Stimulated activated CD4-positive, alpha-beta T cell treated with anti-CD3 and anti-CD28 coated beads, Interleukin-4, amount 100 ng/mL, for 1 hour (primary cell): ENCODE measurements around the gene PPP2CA.
A peak's percentile ranks its signal among the peaks of the same experiment; 100 is the strongest.
"Not testable (repeated sequence)": the region's sequence is repeated elsewhere in the genome, so short reads cannot be mapped to it uniquely, and the experiment has no call there.

Experiments used
- DNase-seq: peaks from one replicate; pipeline ENCODE4 v3.0.0-alpha.2; 2020

Gene PPP2CA

DNA sequence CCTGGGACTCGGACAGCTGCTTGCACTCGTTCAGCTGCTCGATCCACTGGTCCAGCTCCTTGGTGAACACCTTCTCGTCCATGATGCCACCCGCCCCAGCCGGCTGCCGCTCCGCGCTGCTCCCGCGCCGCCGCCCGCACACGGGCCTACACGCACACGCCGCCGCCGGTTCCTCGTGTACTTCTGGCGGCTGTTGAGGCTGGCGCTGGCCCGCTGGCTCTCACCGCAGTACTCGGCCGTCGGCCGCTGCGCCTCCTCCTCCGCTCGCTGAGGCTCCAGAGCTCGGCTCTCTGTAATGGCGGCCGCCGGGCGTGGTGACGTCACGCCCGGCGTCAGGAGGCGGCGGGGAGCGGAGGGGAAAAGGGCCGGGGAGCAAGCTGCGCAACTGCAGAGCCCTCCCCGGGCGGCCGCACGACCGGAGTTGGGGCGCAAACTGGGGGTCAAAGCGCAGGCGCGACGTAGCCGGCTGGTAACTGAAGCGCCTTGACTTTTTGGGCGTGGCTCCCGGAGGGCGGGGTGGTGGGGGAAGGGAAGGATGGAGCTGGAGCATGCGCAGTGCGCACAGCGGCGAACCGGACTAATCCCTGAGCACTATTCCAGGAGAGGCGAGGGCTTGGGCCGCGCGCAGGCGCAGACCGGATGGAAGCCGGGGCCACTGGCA lies at the start of gene PPP2CA:
Gene PPP2CA, minus strand, starts transcription at position 294 of the 661 bp plus-strand sequence. Its CDS starts 212 bp downstream, at position 82.
- DNase-seq, result peak; percentile 99

DNA sequence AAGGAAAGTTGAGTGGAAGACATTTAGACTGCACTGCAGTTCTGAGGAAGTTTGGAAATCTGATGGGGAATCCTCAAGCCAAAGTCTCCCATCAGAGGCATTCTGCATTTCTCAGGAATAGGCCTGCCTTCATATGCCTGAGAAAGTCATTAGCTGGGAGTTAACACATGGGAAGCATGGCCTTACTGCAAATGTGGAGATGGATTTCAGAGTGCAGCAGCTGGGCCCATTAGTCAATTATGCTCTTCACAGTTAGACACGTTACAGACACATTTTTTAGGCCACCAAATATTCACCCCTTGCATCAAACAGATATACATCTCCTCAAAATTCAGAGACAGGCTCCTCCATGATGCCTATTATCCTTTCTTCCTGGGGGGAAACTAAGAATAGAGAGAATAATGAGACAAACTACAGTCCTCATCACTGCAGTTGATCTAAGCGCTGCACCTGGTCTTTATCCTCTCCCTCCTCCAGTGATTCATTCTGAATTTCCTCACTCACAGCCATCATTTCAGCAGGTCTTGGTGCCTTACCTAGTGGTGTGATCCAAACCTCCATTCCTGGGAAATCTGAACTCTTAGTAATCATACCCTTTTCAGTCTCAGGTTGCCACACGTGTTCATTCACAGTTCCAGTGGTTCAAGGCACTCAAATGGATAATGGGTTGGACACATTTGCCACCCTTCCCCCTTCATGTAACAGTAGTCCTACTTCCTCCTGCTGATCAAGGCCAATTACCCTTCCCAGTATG lies 47.9 kb upstream of the PPP2CA start:
- no peak for DNase-seq

DNA sequence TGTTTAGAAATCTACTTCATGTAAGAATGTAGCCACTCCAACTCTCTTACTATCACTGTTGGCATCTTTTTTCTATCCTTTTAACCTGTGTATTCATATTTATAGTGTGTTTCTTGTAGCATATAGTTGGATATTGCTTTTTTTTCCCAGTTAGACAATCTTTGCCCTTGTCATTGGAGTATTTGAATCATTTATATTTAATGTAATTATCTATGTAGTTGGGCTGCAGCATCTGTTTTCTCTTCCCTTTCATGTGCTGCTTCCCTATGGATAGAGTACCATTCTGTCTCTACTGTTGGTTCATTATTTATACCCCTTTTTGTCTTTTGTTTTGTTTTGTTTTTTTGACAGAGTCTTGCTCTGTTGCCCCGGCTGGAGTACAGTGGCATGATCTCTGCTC lies 45.2 kb upstream of the PPP2CA start:
- no peak for DNase-seq

DNA sequence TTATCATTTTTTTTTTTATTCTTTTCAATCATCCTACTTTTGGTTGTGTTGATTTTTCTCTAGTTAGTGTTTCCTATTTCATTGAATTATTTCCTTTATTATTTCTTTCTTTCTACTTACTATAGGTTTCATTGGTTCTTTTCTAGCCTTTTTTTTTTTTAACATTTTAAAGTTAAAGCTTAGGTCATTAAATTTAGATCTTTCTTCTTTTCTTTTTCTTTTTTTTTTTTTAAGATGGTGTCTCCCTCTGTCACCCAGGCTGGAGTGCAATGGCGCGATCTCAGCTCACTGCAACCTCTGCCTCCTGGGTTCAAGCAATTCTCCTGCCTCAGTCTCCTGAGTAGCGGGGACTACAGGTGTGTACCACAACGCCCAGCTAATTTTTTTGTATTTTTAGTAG lies 43.0 kb upstream of the PPP2CA start:
- DNase-seq, result no peak

DNA sequence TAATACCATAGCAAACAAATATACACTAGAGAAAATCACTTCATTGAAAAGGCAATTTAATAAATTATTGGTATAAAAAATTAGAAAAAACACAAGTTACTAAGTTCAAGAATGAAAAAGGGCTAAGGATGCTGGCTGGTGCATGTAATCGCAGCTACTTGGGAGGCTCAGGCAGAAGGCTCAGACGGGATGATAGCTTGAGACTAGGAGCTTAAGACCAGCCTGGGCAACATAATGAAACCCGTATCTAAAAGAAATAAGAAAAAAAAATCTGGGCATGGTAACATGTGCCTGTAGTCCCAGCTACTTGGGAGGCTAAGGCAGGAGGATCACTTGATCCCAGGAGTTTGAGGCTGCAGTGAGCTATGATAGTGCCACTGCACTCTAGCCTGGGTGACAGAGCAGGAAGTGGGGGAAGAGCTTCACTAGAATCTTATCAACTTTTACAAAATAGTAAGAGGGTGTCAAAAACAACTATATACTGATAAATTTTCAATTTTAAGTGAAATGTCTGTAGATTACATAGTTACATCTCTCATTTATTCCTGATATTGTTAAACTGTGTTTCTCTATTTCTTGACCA lies 42.2 kb upstream of the PPP2CA start:
- no peak for DNase-seq

DNA sequence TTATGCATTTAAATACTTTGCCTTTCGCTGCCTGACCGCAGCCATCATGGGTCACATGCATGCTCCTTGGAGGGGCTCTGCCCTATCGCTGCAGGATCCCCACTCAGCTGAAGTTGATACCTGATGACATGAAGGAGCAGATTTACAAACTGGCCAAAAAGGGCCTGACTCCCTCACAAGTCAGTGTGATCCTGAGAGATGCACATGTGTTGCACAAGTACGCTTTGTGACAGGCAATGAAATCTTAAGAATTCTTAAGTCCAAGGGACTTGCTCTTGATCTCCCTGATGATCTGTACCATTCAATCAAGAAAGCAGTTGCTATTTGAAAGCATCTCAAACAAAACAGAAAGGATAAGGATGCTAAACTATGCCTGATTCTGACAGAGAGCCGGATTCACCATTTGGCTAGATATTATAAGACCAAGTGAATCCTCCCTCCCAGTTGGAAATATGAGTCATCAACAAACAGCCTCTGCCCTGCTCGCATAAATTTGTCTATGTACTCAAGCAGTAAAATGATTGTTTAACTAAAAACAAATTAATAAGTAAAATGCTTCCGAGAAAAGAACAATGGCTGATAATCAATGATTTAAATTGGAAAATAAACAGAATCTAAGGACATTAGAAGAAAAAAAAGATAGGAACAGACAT lies 41.6 kb upstream of the PPP2CA start:
- no peak for DNase-seq

DNA sequence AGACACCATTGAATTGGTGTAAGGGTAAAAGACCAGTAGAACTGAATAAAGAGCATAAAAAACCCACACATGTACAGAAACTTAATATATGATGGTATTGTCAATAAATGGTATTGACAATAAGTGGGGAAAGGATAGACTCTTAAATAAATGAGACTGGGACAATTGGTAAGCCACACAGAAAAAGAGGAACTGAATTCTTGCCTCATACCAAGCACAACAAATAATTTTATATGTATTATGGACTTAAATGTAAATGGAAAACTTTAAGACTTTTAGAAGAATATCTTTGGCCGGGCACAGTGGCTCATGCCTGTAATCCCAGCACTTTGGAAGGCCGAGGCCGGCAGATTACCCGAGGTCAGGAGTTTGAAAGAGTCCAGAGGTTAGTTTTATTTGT lies 37.9 kb upstream of the PPP2CA start:
- no peak for DNase-seq

DNA sequence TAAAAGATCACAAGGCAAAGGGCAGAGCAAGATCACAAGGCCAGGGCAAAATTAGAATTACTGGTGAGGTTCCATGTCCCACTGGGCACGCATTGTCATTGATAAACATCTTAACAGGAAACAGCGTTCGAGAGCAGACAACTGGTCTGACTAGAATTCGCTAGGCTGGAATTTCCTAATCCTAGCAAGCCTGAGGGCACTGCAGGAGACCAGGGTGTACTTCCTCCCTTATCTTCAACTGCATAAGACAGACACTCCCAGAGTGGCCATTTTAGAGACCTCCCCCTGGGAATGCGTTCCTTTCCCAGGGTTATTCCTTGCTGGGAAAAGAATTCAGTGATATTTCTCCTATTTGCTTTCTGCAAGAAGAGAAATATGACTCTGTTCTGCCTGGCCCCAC lies 36.8 kb upstream of the PPP2CA start:
- not testable (repeated sequence) for DNase-seq

DNA sequence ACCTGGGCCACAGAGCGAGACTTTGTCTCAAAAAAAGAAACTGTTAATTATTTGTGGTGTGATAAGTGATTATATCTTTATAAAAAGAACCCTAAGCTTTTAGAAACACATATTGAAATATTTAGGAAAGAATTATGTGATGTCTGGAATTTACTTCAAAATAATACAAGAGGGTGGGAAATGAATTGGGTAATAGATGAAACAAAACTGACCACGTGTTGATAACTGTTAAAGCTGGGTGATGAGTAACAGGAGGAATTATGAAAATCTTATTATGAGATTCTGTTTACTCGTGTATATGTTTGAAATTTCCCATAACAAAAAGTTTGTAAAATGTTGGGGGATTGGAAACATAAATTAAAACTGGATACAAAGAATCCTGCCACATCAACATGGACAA lies 33.0 kb upstream of the PPP2CA start:
- DNase-seq, result no peak

DNA sequence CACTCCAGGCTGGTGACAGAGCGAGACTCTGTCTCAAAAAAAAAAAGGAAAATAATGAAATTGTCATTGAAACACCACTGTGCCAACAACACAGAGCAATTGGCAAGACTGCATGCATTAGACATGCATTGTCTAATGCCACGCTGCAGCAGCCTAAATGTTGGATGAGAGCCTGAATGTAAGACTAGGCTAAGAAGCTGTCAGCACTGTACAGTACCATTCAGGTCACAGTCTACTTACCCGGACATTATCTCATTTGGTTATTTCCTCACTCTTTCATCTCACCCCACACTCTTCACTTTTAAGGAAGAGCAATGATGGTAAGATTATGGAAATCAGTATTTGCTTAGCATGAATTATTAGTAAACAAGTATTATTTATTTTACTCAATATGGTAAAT lies 31.3 kb upstream of the PPP2CA start:
- DNase-seq, result no peak

DNA sequence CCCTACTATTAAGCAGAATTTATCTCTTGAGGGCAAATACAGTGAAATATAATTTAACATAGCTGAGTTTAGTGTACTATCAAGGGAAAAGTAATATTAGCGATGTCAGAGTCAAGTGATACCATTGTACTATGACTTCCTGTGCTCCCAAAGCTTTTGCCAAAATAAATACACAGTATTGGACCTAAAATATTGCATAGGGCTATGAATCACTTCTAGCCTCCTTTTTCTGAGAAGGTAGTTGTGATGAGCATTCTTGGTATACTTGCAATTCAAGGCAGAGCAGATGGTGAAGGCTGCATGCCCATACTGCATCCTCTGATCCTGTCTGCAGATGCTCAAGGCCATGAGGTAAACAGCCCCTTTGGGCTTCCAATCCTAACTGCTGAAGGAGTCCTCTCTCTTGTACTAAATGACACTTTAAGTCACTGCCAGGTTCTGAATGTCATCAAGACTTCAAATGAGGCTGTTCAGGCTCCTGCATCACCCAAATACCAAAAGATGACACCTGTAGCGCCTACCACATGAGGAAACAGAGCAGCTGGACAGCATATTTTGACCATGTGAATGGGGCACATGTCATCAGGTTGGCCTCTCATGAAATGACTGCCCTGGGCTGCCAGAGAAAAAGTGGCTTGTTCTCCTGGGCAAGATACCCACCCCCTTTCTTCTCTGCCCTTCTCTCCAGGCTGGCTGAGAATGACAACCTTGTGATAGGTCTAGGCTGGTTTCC lies 29.7 kb upstream of the PPP2CA start:
- DNase-seq, result no peak

DNA sequence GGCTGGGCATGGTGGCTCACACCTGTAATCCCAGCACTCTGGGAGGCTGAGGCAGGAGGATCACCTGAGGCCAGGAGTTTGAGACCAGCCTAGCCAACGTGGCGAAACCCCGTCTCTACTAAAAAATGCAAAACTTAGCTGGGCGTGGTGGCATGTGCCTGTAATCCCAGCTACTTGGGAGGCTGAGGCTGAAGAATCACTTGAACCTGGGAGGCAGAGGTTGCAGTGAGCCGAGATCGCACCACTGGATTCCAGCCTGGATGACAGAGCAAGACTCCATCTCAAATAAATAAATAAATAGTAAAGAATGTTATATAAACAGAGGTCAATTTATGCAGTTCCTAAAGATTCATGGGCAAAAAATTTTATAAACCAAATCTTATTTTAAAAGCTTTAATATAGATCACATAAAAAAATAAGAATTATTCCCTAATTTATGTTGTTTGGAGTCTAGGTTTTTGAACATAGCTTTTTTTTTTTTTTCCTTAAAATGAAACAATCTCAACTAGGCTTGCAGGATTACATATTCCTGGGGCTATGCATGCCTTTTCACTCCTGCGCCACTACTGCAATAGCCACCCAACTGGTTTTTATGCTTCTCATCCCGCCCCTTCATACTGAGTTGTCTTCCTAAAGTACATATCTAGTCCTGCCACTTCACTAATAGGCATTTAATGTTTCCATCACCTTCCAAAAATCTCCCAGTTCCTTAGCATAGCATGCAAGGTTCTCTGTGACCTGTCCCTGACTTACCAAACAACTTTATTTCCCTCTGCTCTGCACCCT lies 27.7 kb upstream of the PPP2CA start:
- not testable (repeated sequence) for DNase-seq

DNA sequence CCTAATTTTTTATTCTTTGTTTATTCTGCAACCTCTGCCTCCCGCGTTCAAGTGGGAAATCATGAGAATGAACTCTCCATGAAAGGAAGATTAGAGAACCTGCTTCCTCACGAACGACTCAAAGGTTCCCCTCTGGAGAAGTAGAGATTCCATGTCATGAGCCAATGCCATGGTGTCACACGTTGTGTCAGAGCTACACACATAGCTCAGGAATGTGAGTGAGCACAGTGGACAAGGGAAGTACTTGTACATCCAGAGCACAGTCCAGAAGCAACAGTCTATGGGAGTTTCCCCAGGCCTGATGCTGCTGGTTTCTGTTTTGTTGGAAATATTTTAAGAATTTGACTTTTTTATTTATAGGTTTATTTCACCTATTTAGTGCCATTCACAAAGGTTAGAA lies 26.8 kb upstream of the PPP2CA start:
- DNase-seq, result no peak

DNA sequence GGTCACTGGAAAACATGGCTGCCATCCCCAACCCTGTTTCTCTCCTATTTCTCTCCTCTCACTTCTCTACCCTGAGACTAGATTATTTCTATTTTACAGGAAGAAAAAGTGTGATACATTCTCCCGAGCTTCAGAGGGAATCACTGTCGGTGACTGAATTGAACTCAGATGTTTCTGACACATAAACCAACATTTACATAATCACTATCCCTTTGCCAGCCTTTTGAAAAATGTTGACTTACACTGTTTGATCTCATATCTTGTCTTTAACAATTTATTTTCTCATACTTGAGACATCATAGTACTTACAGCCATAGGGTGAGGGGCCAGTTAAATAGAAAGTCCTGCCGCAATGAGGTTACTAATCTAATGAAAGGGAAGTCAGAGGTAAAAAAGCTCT lies 25.1 kb upstream of the PPP2CA start:
- DNase-seq, result no peak

DNA sequence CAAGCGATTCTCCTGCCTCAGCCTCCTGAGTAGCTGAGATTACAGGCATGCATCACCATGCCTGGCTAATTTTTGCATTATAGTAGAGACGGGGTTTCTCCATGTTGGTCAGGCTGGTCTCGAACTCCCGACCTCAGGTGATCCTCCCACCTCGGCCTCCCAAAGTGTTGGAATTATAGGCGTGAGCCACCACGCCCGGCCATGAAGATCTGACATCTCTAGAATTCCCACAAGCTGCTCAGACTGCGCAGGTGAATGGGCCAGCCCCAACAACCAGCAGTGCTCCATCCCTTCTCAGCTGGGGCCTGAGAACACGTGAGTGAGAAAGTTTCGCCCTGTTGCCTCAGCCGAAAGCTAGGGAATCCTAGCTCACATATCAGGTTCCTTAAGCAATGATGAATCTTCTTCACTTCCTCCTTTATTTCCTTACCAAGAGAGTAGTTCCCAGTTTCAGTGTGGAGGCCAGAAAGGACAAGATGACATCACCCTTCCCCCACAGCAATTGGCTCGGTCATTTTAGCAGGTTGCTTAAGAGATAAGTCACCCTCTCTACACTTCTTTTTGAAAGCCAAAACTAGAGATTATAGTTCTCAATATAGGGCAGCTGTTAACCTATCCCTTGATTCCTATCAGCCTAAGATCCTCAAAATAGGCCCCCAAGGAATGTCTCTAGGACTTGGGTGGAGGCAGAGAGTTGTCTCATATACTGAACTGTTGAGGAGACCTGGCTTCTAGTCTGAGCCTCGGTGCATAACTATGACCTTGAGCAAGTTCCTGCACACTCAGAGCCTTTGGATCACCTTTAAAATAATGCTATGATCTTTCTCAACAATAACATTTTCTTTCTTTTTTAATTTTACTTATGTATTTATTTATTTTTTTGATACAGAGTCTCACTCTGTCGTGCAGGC lies 23.9 kb upstream of the PPP2CA start:
- DNase-seq, result no peak

DNA sequence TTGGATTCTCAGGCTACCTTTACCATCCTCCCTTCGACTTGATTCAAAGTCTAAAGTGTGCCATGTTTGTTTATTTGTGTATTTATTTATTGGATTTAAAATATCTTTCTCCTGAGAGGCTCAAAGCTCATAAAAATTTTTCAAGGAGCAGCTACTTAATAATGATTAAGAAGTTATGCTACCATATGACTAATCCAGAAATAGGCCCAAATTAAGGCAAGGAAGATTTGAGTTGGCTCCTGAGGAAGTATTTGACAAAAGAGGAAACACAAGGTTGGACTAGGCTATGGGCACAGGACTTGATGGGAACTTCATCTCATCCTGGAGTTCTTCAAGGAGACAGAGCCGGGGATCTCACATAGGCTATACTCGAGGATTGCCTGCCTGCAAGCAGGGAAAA lies 22.4 kb upstream of the PPP2CA start:
- DNase-seq, result no peak

DNA sequence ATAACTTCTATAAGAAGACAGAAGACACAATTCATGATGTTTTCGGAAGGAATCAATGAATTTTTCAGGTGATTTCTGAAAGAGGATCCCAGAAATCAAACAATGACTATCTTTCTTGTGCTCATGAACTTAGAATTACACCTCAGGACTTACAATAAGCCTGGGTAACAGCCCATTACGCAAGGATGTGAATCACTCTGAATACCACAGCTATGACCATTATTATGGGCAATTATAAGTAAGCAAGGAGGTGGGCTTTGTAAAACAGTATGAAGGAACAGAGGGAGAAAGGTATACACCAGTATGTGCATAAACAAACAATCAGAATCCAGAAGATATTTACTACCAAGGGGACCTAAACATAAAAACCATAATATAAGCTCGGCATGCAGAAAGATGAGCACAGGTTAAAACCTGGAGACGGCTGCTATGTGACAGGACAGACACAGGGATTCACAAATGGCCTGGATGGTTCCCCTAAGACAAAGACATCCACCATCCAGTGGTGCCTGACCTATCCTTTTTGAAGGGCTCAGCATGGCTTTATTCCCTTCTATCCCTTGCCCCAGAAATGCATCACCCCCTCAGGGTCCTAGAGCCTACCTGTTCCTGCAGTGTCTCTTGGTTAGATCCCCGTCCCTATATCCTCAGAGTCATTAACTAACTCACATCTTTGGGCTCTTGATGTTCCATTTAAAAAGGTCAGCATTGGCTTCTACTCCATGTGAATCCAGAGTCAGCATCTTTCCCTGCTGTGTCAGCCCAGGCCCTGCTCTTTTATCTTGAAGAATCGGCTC lies 21.8 kb upstream of the PPP2CA start:
- no peak for DNase-seq

DNA sequence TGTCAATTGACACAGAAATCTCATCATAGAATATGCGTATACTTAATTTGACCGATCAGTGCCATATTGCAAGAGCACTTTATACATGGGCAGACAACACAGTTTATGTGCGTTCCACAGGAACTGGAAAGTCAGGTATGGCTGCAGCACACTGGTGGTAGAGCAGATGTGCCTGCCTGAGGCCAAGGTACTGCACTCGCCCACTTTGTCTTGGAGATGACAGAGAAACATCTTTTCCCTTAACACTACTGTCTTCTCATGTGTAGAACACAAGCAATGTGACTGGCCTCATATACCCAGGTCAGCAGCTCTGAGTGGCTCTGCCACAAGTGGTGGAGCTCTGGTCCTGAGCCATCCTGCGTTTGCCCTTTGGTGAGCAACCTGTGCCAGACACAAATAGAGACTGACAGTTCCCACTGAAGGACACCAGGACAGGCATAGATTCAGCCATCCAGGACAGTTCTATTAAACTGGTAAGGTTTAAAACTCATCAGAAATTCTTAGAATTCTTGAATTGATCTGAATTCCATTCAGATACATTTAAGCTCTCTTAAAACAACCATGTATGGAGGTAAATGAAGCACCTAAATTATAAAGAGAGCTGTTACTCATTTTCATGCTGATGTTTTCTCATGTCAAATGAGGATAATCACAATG lies 21.0 kb upstream of the PPP2CA start:
- DNase-seq, result no peak

DNA sequence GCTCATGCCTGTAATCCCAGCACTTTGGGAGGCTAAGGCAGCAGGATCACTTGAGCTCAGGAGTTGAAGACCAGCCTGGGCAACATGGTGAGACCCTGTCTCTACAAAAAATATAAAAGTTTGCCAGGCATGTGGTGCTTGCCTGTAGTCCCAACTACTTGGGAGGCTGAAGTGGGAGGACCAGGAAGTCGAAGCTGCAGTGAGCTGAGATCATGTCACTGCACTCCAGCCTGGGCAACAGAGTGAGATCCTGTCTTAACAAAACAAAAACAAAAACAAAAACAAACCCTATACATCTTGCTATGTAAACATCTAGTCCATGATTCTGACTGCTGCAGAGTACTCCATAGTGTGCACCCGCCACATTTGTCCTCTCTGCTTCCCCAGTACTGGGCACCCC lies 19.8 kb upstream of the PPP2CA start:
- DNase-seq, result no peak

DNA sequence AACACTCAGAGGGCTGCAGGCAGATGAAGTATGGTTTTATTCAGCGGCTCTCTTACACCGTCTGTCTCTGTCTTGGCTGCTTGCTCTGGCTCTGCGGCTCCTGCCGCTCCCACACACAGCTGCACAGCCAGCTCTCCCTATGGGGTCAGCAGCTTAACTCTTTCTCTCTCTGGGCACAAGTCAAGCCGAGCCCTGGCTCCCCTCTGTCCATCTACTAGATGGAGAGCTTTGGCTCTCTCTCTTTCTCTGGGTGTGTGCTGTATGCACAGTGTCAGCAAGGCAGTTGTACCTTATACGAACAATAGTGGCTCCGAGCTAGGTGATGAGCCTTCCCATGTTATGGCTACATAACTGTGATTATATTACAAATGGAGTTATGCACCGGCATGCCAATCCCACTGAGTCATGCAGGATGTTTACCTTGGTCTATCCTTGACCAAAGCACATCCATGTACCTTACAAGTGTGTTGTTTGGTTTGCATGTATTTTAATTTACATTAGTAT lies 19.3 kb upstream of the PPP2CA start:
- DNase-seq, result no peak
